DND-41 (cell line): ENCODE data around the gene ZNF141.

Experiments used
- ATAC-seq: fragments of 200-7000 bp; cut with Tn5 transposase; 3 replicates; pipeline ENCODE4 v1.9.1; 2021; ENCODE audit warnings: low read depth; ENCODE audit not compliant: insufficient read depth
- DNase-seq: peaks from one replicate; pipeline ENCODE4 v3.0.0-alpha.2; 2020
- H2AFZ ChIP-seq: 2 replicates; pipeline ENCODE4 v1.6.0; 2012; ENCODE audit warnings: low read depth, low read length
- H3K27ac ChIP-seq: 2 replicates; pipeline ENCODE4 v1.5.1; 2012; ENCODE audit warnings: low read length, inconsistent platforms
- H3K27me3 ChIP-seq: fragments of 200-600 bp; sonication (generic); 2 replicates; pipeline ENCODE4 v1.6.0; 2012; ENCODE audit warnings: low read length, mild to moderate bottlenecking, inconsistent platforms; ENCODE audit not compliant: insufficient read depth, poor library complexity
- H3K36me3 ChIP-seq: 2 replicates; pipeline ENCODE4 v1.5.1; 2012; ENCODE audit warnings: low read length, inconsistent platforms; ENCODE audit not compliant: insufficient read depth
- H3K4me1 ChIP-seq: 2 replicates; pipeline ENCODE4 v1.5.1; 2012; ENCODE audit warnings: mild to moderate bottlenecking, low read length; ENCODE audit not compliant: insufficient read depth
- H3K4me2 ChIP-seq: 2 replicates; pipeline ENCODE4 v1.6.0; 2012; ENCODE audit warnings: mild to moderate bottlenecking, moderate library complexity, low read length, inconsistent platforms; ENCODE audit not compliant: insufficient read depth
- H3K4me3 ChIP-seq, 2 experiments: fragments of 200-600 bp in 1 of 2; shearing (Covaris generic) in 1 of 2; 2 replicates each; pipeline ENCODE4 v1.5.1; 2012 to 2016; ENCODE audit warnings: inconsistent platforms in 2 of 2, low read length in 2 of 2, mild to moderate bottlenecking in 2 of 2, low read depth in 1 of 2, moderate library complexity in 1 of 2
- H3K79me2 ChIP-seq: 2 replicates; pipeline ENCODE4 v1.6.0; 2012; ENCODE audit warnings: low read length, inconsistent platforms; ENCODE audit not compliant: insufficient read depth
- H3K9ac ChIP-seq: 2 replicates; pipeline ENCODE4 v1.6.0; 2012; ENCODE audit warnings: low read depth, mild to moderate bottlenecking, inconsistent platforms, low read length, moderate library complexity
- H3K9me3 ChIP-seq: 2 replicates; pipeline ENCODE4 v1.5.1; 2012; ENCODE audit warnings: low read length, moderate library complexity, mild to moderate bottlenecking, inconsistent platforms; ENCODE audit not compliant: insufficient read depth, severe bottlenecking
- H4K20me1 ChIP-seq: 2 replicates; pipeline ENCODE4 v1.6.0; 2012; ENCODE audit warnings: low read length; ENCODE audit not compliant: insufficient read depth
- CTCF ChIP-seq: IDR thresholded peaks from 2 replicates; pipeline ENCODE4 v1.5.1; 2012; ENCODE audit warnings: borderline replicate concordance, low read length, moderate library complexity, mild to moderate bottlenecking; ENCODE audit not compliant: poor library complexity, severe bottlenecking; ENCODE audit errors: extremely low read depth
- EZH2 ChIP-seq: IDR thresholded peaks from 3 replicates; pipeline ENCODE4 v1.6.1; 2012; ENCODE audit warnings: borderline replicate concordance, low read depth, mild to moderate bottlenecking, moderate library complexity, low read length, inconsistent platforms; ENCODE audit not compliant: severe bottlenecking

The ZNF141 gene

DNA sequence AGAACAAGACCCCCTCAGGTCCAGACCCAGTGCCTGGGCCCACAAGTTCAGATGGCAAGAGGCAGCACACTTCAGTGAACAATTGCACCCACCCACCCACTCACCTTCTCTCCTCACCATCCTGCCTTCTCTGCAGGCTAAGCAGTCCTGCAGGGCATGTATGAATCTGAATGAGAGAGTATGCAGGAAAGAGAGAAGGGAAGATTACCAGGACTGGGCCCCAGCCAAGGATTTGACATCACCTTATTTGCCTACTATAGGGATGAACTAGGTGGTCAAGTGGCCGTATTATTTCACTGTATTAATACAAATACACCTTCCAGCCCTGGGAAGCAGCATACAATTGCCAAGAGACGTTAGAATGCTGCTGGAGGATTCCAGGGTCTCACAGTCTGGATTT lies 2.1 kb upstream of the ZNF141 start:
- Histone ChIP-seq H3K27ac (no peak overlapping the region), H3K79me2 (peaks cover 35% of the 10 kb centered on the region), H3K4me1 (peaks cover 23% of the 10 kb centered on the region), H3K36me3 (peaks cover 28% of the 10 kb centered on the region), H3K4me2 (no peak overlapping the region), H2AFZ (no peak overlapping the region), H3K4me3 (no peak overlapping the region), H3K9me3 (peaks cover 34% of the 10 kb centered on the region), H3K27me3 (no peaks in the 10 kb centered on the region), H4K20me1 (no peaks in the 10 kb centered on the region), H3K9ac (no peak overlapping the region)
- DNase-seq (no peak), ATAC-seq (no peak)
- TF ChIP-seq CTCF (no peak), EZH2 (no peak)

GRCh38 chr4:336099-336892 lies 1.3 kb upstream of the ZNF141 start:
- ATAC-seq, result no peak
- Histone ChIP-seq H4K20me1 (no peaks in the 10 kb centered on the region), H3K36me3 (peaks cover 36% of the 10 kb centered on the region), H3K9me3 (peaks cover 42% of the 10 kb centered on the region), H3K4me1 (peaks cover 23% of the 10 kb centered on the region), H3K4me3 (0 out of 4 replicates have a peak overlapping the region, but pooled peaks of 1 of the 2 experiments have one; percentile 70), H3K27me3 (no peaks in the 10 kb centered on the region), H3K79me2 (peaks cover 43% of the 10 kb centered on the region), H2AFZ (no peak overlapping the region), H3K27ac (no peak overlapping the region), H3K9ac (no peak overlapping the region), H3K4me2 (no peak overlapping the region)
- TF ChIP-seq CTCF (no peak), EZH2 (no peak)
- DNase-seq, result no peak

- H3K36me3 ChIP-seq, result peaks cover 41% of the 10 kb centered on the region
- H3K4me1 ChIP-seq, result peaks cover 23% of the 10 kb centered on the region
- H3K27me3 ChIP-seq, result no peaks in the 10 kb centered on the region
- DNase-seq, result no peak
- no peaks in the 10 kb centered on the region for H4K20me1 ChIP-seq
- H2AFZ ChIP-seq, result peak overlapping the region; percentile 97
- H3K4me3 ChIP-seq, result peak overlapping the region in 1 of 2 experiments; percentile 70; a peak in 2 of 4 replicates
- peak overlapping the region; percentile 91 for H3K27ac ChIP-seq
- peaks cover 47% of the 10 kb centered on the region for H3K9me3 ChIP-seq
- ATAC-seq, result no peak
- peak overlapping the region; percentile 83; the same call in 1 of the 2 replicates for H3K9ac ChIP-seq
- H3K79me2 ChIP-seq, result peaks cover 48% of the 10 kb centered on the region
- TF ChIP-seq CTCF, result no peak
- no peak for TF ChIP-seq EZH2
- peak overlapping the region; percentile 66 for H3K4me2 ChIP-seq
Observed at GRCh38 chr4:336893-337142, 796 bp upstream of the ZNF141 start.
